GM18511 (cell line): ENCODE data around the gene OBP2B.
"Not testable (repeated sequence)": the region's sequence is repeated elsewhere in the genome, so short reads cannot be mapped to it uniquely, and the experiment has no call there.

Experiments used
- ATAC-seq: cut with Tn5 transposase; IDR thresholded peaks from one replicate; pipeline ENCODE4 v1.9.1; 2021; ENCODE audit warnings: mild to moderate bottlenecking, moderate library complexity; ENCODE audit not compliant: unreplicated experiment

OBP2B gene

DNA sequence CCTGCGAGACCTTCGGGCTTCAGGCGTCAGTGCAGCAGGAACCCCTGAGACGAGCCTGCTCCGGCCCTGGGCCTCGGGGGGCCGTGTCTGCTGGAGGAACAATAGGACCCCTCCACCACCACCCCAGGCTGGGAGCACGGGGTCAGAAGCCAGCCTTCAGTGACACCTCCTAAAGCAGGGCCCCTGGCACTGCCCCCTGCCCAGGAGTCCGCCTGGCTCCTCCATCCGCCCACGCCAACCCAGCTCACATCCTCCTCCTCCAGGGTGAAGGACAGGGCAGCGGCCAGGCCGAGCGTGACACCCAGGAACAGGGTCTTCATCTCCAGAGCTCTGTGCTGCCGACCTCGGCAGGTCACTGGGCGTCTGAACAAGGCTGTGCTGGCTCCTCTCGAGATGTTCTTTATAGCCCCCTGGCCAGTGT is at the start of gene OBP2B:
OBP2B (minus strand) TSS at position 371 of the 421 bp plus-strand sequence; CDS start at position 320, 51 bp downstream.
- ATAC-seq: not testable (repeated sequence)

DNA sequence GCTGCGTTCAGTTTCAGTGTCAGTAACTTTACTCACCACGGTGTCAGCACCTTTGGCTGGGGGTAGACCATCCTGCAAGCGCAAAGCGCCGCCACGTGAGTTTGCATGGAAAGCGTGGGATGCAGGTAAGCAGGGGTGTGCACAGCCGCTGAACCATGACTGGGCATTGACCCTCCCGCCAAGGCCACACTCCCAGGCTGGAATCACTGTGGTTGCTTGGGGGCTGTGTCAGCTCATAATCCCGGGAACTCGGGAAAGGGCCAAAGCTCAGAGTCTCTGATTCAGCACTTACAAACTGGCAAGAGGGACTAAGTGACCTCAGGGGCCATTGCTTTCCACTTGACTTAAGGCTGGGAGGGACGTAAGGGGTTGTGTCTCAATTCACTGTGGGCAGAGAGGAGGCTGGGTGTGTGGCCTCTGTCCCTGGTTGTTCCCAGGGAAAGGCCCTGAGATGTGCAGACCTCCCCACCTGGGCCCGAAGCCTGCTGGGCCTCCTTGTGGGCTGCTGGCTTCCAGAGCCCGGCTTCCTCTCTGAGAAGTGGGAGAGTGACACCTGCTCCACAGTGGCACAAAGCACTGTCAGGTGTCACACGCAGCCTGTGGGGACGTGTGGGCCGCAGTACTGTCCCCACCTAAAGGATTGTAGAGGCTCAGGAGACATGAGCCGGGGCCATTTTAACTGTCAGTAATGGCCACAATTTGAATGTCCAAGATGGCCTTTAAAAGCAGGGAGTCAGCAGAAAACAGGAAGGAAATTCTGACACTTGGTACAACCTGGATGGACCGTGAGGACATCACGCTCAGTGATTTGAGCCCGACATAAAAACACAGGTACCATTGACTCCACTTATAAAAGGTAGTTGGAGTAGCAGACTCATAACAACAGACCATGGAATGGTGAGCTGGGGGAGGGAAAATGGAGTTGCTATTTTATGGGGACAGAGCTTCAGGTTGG is 49.3 kb upstream of the OBP2B start:
- ATAC-seq: no peak

DNA sequence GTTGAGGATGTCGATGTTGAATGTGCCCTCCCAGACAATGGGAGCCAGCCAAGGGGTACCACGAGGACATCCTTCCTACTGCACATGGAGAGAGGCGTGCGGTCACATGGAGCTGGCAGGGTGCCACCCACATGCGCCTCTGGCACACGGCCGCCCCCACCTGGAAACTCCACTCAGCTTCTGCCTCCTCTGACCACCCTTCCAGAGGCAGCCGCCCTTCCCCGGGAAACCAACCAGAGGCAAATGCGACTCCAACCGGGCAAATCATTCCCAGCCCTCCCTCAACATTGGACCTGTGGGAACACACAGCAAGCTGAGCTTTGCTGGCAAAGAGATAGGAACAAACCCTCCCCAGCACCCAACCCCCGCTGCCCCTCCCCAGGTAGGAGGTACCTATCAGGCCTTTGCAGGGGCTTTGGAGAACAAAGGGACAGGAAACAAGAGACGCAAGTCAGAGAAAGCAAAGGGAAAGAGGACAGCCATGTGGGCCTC is 48.5 kb upstream of the OBP2B start:
- ATAC-seq: no peak

GRCh38 chr9:133256686-133257091 is 47.6 kb upstream of the OBP2B start:
- ATAC-seq: no peak

- ATAC-seq: no peak
These were observed 47.0 kb upstream of the OBP2B start for GRCh38 chr9:133256136-133256461.

- ATAC-seq: no peak
These were observed 46.5 kb upstream of the OBP2B start for GRCh38 chr9:133255371-133256135.

- ATAC-seq: no peak
These were observed 45.4 kb upstream of the OBP2B start for GRCh38 chr9:133254471-133254870.

DNA sequence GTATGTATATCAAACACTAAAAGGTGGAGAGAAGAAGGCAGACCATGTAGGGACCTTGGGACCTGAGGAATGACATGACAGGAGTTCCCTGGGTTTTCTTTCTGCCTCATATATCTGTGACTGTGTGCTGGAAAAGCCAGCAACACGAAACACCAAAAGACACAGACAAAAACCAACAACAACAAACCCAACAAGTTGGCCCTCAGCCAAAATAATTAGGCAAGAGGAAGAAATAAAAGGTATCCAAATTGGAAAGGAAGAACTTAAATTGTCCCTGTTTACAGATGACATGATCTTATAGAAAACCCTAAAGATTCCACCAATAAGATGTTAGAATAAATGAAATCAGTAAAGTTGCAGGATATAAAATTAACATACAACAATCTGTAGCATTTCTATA is 44.2 kb upstream of the OBP2B start:
- ATAC-seq: no peak

DNA sequence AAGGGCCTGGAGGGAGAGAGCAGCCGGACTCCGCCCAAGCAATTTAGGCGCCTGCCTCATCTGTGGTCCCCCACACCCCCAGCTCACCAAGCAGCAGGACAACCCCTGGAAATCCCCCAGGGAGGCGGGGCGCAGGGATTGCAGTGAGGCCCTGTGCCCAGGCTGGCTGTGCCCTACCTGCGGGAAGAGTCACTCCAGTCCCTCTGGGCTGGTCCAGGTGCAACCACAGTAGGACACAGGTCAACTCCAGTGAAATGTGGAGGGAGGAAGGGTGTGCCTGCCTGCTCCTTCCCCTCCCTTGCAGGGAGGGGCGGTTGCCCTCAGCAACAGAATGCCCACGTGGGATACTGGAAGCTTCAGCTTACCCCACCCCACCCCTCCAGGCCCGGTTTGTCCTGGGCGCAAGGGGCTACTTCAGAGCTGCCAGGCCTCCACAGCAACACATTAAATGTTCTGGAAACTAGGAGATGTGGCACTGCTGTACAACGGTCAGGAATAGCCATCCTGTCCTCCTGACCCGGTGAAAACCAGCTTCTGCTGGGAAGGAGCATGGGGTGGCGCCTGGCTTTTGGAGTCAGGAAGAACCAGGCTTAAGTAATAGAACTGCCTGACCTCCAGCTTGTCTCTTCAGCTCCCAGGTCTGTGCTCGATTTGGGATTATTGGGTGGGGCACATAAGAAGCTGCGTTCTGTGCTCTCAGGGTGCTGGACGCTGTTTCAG is 43.4 kb upstream of the OBP2B start:
- ATAC-seq: no peak

DNA sequence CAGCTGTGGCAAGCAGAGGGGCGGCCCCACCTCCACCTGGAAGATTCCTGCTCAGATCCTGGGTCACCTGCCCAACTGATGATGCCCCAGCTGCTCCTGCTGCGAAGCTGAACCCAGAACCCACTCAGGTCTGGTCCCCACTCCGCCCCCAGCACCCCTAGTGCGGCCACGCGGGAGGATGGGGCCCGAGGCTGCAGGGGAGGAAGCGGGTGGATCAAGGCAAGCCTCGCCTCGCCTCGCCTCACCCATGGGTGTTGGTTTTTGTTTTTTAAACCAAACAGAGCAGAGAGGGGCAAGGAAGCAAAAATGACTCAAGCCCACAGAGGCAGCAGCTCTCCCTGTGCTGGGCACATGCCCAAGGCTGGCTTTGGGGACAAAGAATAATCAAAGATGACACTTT is 42.7 kb upstream of the OBP2B start:
- ATAC-seq: no peak

DNA sequence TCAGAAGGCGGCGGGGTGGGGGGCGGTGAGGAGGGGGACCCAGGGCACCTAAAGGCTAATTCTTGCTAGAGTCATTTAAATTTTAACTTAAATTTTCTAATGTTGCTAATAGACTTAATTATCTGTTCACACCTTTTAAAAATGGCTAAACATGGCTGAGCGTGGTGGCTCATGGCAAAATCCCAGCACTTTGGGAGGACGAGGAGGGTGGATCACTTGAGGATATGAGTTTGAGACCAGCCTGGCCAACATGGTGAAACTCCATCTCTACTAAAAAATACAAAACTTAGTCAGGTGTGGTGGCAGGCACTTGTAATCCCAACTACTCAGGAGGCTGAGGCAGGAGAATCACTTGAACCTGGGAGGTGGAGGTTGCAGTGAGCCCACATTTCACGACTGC is 42.2 kb upstream of the OBP2B start:
- ATAC-seq: not testable (repeated sequence)

GRCh38 chr9:133250741-133251170 is 41.7 kb upstream of the OBP2B start:
- no peak for ATAC-seq

DNA sequence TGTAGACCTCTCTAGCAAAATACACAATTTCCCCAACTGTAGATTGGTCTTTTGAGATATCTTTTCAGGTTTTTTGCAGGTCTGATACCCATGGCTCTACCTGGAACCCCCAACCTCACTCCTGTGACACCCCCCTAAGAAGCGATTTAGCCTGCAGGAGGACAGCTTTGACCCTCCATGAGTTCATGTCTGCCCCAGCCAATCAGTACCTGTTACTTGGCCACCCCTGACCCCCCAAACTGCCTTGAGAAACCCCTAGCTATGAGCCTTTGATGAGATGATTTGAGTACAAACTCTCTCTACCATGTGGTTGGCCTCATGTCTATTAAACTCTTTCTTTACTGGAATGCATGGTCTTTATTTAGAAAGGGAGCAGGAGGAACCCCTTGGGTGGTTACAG is 40.3 kb upstream of the OBP2B start:
- no peak for ATAC-seq

GRCh38 chr9:133248726-133249295 is 39.8 kb upstream of the OBP2B start:
- ATAC-seq: no peak

- ATAC-seq: no peak
These were observed 38.6 kb upstream of the OBP2B start for GRCh38 chr9:133247632-133248031.

GRCh38 chr9:133246991-133247390 is 37.9 kb upstream of the OBP2B start:
- no peak for ATAC-seq

- no peak for ATAC-seq
These were observed 37.5 kb upstream of the OBP2B start for GRCh38 chr9:133246562-133246961.

- ATAC-seq: no peak
These were observed 33.9 kb upstream of the OBP2B start for GRCh38 chr9:133242991-133243390.

- ATAC-seq: no peak
These were observed 33.2 kb upstream of the OBP2B start for GRCh38 chr9:133242241-133242640.

GRCh38 chr9:133239533-133240090 is 30.6 kb upstream of the OBP2B start:
- ATAC-seq: no peak
